GM12878 (cell line): ENCODE results near the gene ZFYVE21. TPM values are rescaled to one million over a fixed set of nuclear protein-coding genes. Genes with fewer than 3 reads are reported as not detected.

Experiments
- ATAC-seq: fragments of 200-7000 bp; cut with Tn5 transposase; 3 replicates; pipeline ENCODE4 v1.9.1; 2020; ENCODE audit warnings: mild to moderate bottlenecking, moderate library complexity
- BruUV-seq: library from RNA; stranded (reverse); fragments of 400-500 nt; replicated peaks from 2 replicates; lab custom pipeline; 2021; lab: Mats Ljungman, UMichigan
- CTCF ChIA-PET: fragments of 300-600 bp; sonication (Branson Sonifier 250); formaldehyde crosslinking; extraction: SDS; loops from one replicate; lab custom pipeline; 2021; ENCODE audit warnings: inconsistent platforms; lab: Yijun Ruan, JAX
- POLR2A ChIA-PET: fragments of 350-600 bp; formaldehyde crosslinking; extraction: SDS; loops from one replicate; lab custom pipeline; 2021; ENCODE audit warnings: inconsistent platforms; lab: Charles Lee
- RAD21 ChIA-PET: fragments of 300-600 bp; sonication (Branson Sonifier 250); formaldehyde crosslinking; loops from one replicate; lab custom pipeline; 2023; ENCODE audit warnings: antibody characterized with exemption; ENCODE audit not compliant: unreplicated experiment; lab: Charles Lee
- SMC1A ChIA-PET: fragments of 300-600 bp; sonication (Branson Sonifier 250); formaldehyde crosslinking; loops from one replicate; lab custom pipeline; 2023; ENCODE audit not compliant: unreplicated experiment, uncharacterized antibody; lab: Charles Lee
- DNase-seq: peaks from one replicate; pipeline ENCODE4 v3.0.0-alpha.2; 2011; ENCODE audit warnings: low read depth, low spot score
- FAIRE-seq: peaks from 3 replicates; lab custom pipeline; 2011; peaks lifted over from hg19 to GRCh38; lab: Jason Lieb, UNC
- H2AFZ ChIP-seq: 2 replicates; pipeline ENCODE4 v1.6.0; 2011; ENCODE audit warnings: low read depth, low read length, control low read depth; ENCODE audit not compliant: control insufficient read depth
- H3K27ac ChIP-seq: 2 replicates; pipeline ENCODE4 v1.5.1; 2011; ENCODE audit warnings: control low read depth; ENCODE audit not compliant: control insufficient read depth, insufficient read depth
- H3K27me3 ChIP-seq, 2 experiments: replicated peaks in 1 of 2; 2 replicates each; pipeline versions ENCODE4 v1.6.0 to v1.6.1; 2011; ENCODE audit warnings: low read length in 1 of 2; ENCODE audit not compliant: control insufficient read depth in 2 of 2, insufficient read depth in 2 of 2
- H3K36me3 ChIP-seq, 2 experiments: 2 replicates each; pipeline ENCODE4 v1.5.1; 2011; ENCODE audit warnings: low read length in 1 of 2; ENCODE audit not compliant: control insufficient read depth in 2 of 2, insufficient read depth in 2 of 2
- H3K4me1 ChIP-seq: 2 replicates; pipeline ENCODE4 v1.6.1; 2011; ENCODE audit warnings: mild to moderate bottlenecking, low read length, moderate library complexity, mixed read lengths; ENCODE audit not compliant: control insufficient read depth, insufficient read depth
- H3K4me2 ChIP-seq: 2 replicates; pipeline ENCODE4 v1.6.0; 2011; ENCODE audit warnings: control low read depth; ENCODE audit not compliant: control insufficient read depth, insufficient read depth
- H3K4me3 ChIP-seq: fragments of 200-600 bp; sonication (generic); 2 replicates; pipeline ENCODE4 v1.5.1; 2016
- H3K79me2 ChIP-seq: 2 replicates; pipeline ENCODE4 v1.6.0; 2011; ENCODE audit warnings: low read length; ENCODE audit not compliant: control insufficient read depth, insufficient read depth
- H3K9ac ChIP-seq: 2 replicates; pipeline ENCODE4 v1.8.0; 2011; ENCODE audit warnings: low read length, control low read depth, mixed read lengths; ENCODE audit not compliant: control insufficient read depth, insufficient read depth
- H3K9me3 ChIP-seq: replicated peaks from 3 replicates; pipeline ENCODE4 v1.5.1; 2011; ENCODE audit warnings: mild to moderate bottlenecking, low read length; ENCODE audit not compliant: control insufficient read depth, insufficient read depth
- H4K20me1 ChIP-seq: 2 replicates; pipeline ENCODE4 v1.6.0; 2011; ENCODE audit not compliant: control insufficient read depth, insufficient read depth
- ASH2L ChIP-seq: fragments of 300-600, 200-600 bp; sonication (generic); IDR thresholded peaks from 2 replicates; pipeline ENCODE4 v1.6.1; 2017; ENCODE audit warnings: low read depth, mild to moderate bottlenecking, borderline replicate concordance
- BRCA1 ChIP-seq: IDR thresholded peaks from 2 replicates; pipeline ENCODE4 v1.6.1; 2011; ENCODE audit warnings: low read depth, low read length, improper control_type of control experiment
- CHD1 ChIP-seq: IDR thresholded peaks from 2 replicates; pipeline ENCODE4 v1.6.1; 2012; ENCODE audit warnings: low read depth, low read length, improper control_type of control experiment
- CREM ChIP-seq: IDR thresholded peaks from 2 replicates; pipeline ENCODE4 v1.6.1; 2014; ENCODE audit warnings: antibody characterized with exemption, low read depth
- EED ChIP-seq: sonication (generic); IDR thresholded peaks from 2 replicates; pipeline ENCODE4 v1.6.1; 2016; ENCODE audit warnings: antibody characterized with exemption, low read depth
- ESRRA ChIP-seq: IDR thresholded peaks from 2 replicates; pipeline ENCODE4 v1.6.1; 2012; ENCODE audit warnings: mild to moderate bottlenecking, low read length, improper control_type of control experiment
- ETV6 ChIP-seq, 2 experiments: fragments of 450-650 bp in 1 of 2; IDR thresholded peaks in 1 of 2; conservative IDR thresholded peaks in 1 of 2; 2 replicates each; pipeline ENCODE4 v1.6.1; 2014; ENCODE audit warnings: antibody characterized with exemption in 1 of 2, borderline replicate concordance in 1 of 2, low read depth in 1 of 2, mild to moderate bottlenecking in 1 of 2, moderate library complexity in 1 of 2
- GABPA ChIP-seq: IDR thresholded peaks from 2 replicates; pipeline ENCODE4 v1.6.1; 2014; ENCODE audit warnings: antibody characterized with exemption, low read depth, mild to moderate bottlenecking, inconsistent platforms
- GATAD2B ChIP-seq: fragments of 450-650 bp; conservative IDR thresholded peaks from 2 replicates; pipeline ENCODE4 v1.6.1; 2017; ENCODE audit warnings: low read depth, mild to moderate bottlenecking, moderate library complexity
- MYC ChIP-seq: IDR thresholded peaks from 2 replicates; pipeline ENCODE4 v1.6.1; 2011; ENCODE audit warnings: mild to moderate bottlenecking, low read length, moderate library complexity, inconsistent platforms; ENCODE audit not compliant: insufficient read depth, insufficient replicate concordance, insufficient read length, severe bottlenecking
- NFYA ChIP-seq: IDR thresholded peaks from 2 replicates; pipeline ENCODE4 v1.6.1; 2011; ENCODE audit warnings: low read depth, mild to moderate bottlenecking, low read length, improper control_type of control experiment, borderline replicate concordance
- RELA ChIP-seq: fragments of 450-650 bp; IDR thresholded peaks from 2 replicates; pipeline ENCODE4 v1.8.0; 2014; ENCODE audit warnings: borderline replicate concordance; ENCODE audit not compliant: partially characterized antibody
- SMAD1 ChIP-seq: fragments of 450-650 bp; IDR thresholded peaks from 2 replicates; pipeline ENCODE4 v1.6.1; 2018; ENCODE audit warnings: mild to moderate bottlenecking, low read depth; ENCODE audit not compliant: partially characterized antibody
- ZNF274 ChIP-seq: IDR thresholded peaks from one replicate; pipeline ENCODE4 v1.8.0; 2011; ENCODE audit not compliant: insufficient read length, insufficient read depth
- ZNF622 ChIP-seq: fragments of 450-650 bp; IDR thresholded peaks from 2 replicates; pipeline ENCODE4 v1.6.1; 2017; ENCODE audit warnings: mild to moderate bottlenecking, inconsistent platforms
- WGBS: methylation state at CpG from one replicate; pipeline ENCODE4 v1.1.6; 2016; ENCODE audit warnings: low lambda C conversion rate; ENCODE audit not compliant: insufficient replicate concordance, insufficient coverage; ENCODE audit errors: missing lambda C conversion rate; 5-methylcytosine and 5-hydroxymethylcytosine counted together
- in situ Hi-C: fragments of 300-500 bp; cut with MboI; formaldehyde crosslinking; loops from 9 replicates; pipeline ENCODE4 v1.14.3; 2018; ENCODE audit warnings: mixed read lengths
- intact Hi-C: fragments of 100-400 bp; cut with micrococcal nuclease; formaldehyde crosslinking; loops from one replicate; pipeline ENCODE4 v1.14.2; 2022; ENCODE audit not compliant: unreplicated experiment
- polyA plus RNA-seq, 11 experiments: library from polyadenylated mRNA; depleted of rRNA in 4 of 11; unstranded in 6 of 11; stranded (reverse) in 5 of 11; fragments of >200 nt; fragmentation: Nextera tagmentation in 4 of 11; fragmentation: Illumina TruSeq in 1 of 11; extraction: Ambion mirVana in 4 of 11; extraction: Trizol in 1 of 11; gene quantifications; 1 replicate in 1 of 11; 2 replicates in 10 of 11; pipeline versions ENCODE4 v1.2.1 to v1.2.3, GENCODE V29; 2011 to 2016; ENCODE audit warnings: inconsistent platforms in 2 of 11, missing spikeins in 2 of 11, low read depth in 1 of 11
- total RNA-seq, 4 experiments: library from RNA; depleted of rRNA in 3 of 4; stranded (reverse); fragments of >200 nt in 3 of 4; fragmentation: Illumina TruSeq in 1 of 4; extraction: Trizol in 1 of 4; gene quantifications; 2 replicates each; pipeline versions ENCODE4 v1.2.1 to v1.2.3, GENCODE V29; 2013 to 2021
- TF ChIP-seq, protein P1 (sequence below): fragments of 450-650 bp; formaldehyde crosslinking; IDR thresholded peaks from 2 replicates; pipeline ENCODE4 v1.4.0; 2022; ENCODE audit warnings: mild to moderate bottlenecking, moderate library complexity
- TF ChIP-seq, protein P2 (sequence below): IDR thresholded peaks from 2 replicates; pipeline ENCODE4 v1.6.1; 2012; ENCODE audit warnings: low read length, inconsistent platforms
- TF ChIP-seq, protein P3 (sequence below): fragments of 450-650 bp; IDR thresholded peaks from 2 replicates; pipeline ENCODE4 v1.6.1; 2017; ENCODE audit warnings: antibody characterized with exemption, mild to moderate bottlenecking, moderate library complexity

The ZFYVE21 gene
- total and polyA plus RNA-seq, 10 of the 15 experiments (the other 5 are each of a cell fraction or from before 2014, with no cell fraction given): 0.79 to 21.7 (median 13.8) TPM

DNA sequence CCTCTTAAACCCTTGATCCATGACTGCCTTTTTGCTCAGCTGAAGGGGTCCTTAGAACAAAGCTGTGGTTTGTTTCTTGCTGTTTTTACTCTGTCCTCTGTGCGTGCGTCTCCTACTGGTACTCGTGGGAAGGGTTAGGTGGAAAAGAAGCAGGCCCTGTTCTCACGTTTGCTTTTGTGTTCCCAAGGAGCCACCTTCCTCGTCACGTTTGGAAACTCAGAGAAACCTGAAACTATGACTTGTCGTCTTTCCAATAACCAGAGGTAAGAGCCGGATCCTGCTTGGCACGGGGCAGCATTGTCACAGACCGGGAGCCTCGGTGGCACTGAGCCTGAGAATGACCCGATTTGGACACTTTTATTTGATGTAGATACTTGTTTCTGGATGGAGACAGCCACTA, 13.1 kb downstream of the ZFYVE21 start:
- ATAC-seq (no peak), FAIRE-seq (no peak), DNase-seq (no peak)
- no TSS peak for BruUV-seq
- POLR2A ChIA-PET: no interaction called here
- RAD21 ChIA-PET: interaction anchor here (0.6 kb wide), 1 partner anchor 266 kb away, joined by 3 read pairs; no protein-coding TSS in a partner anchor
- SMC1A ChIA-PET: no interaction called here
- no peaks in the 10 kb centered on the region for H3K79me2 ChIP-seq
- no peaks in the 10 kb centered on the region for H4K20me1 ChIP-seq
- H3K27ac ChIP-seq: no peak overlapping the region
- no peak overlapping the region for H3K9ac ChIP-seq
- peaks cover 3 to 13% of the 10 kb centered on the region in 2 experiments; a peak in 3 of 4 replicates for H3K36me3 ChIP-seq
- H3K4me2 ChIP-seq: no peak overlapping the region
- intact Hi-C loops: no loop called here
- no peaks in the 10 kb centered on the region for H3K4me1 ChIP-seq
- no peaks in the 10 kb centered on the region for H3K27me3 ChIP-seq
- no peak overlapping the region for H2AFZ ChIP-seq
- H3K9me3 ChIP-seq: no peaks in the 10 kb centered on the region
- no peak overlapping the region for H3K4me3 ChIP-seq
- no peak for TF ChIP-seq ETV6 (conservative IDR thresholded peaks at IDR 0.05 in 1 of 2, IDR thresholded peaks at IDR 0.05 in 1 of 2; ENCODE audit: borderline replicate concordance in 1 of 2, low read depth in 1 of 2)
- no peak for TF ChIP-seq RELA
- no peak for TF ChIP-seq EED
- TF ChIP-seq GABPA: no peak
- no peak for TF ChIP-seq SMAD1
- no peak for TF ChIP-seq ZNF622
- TF ChIP-seq MYC: no peak
- no peak for TF ChIP-seq BRCA1
- TF ChIP-seq, protein P1, sequence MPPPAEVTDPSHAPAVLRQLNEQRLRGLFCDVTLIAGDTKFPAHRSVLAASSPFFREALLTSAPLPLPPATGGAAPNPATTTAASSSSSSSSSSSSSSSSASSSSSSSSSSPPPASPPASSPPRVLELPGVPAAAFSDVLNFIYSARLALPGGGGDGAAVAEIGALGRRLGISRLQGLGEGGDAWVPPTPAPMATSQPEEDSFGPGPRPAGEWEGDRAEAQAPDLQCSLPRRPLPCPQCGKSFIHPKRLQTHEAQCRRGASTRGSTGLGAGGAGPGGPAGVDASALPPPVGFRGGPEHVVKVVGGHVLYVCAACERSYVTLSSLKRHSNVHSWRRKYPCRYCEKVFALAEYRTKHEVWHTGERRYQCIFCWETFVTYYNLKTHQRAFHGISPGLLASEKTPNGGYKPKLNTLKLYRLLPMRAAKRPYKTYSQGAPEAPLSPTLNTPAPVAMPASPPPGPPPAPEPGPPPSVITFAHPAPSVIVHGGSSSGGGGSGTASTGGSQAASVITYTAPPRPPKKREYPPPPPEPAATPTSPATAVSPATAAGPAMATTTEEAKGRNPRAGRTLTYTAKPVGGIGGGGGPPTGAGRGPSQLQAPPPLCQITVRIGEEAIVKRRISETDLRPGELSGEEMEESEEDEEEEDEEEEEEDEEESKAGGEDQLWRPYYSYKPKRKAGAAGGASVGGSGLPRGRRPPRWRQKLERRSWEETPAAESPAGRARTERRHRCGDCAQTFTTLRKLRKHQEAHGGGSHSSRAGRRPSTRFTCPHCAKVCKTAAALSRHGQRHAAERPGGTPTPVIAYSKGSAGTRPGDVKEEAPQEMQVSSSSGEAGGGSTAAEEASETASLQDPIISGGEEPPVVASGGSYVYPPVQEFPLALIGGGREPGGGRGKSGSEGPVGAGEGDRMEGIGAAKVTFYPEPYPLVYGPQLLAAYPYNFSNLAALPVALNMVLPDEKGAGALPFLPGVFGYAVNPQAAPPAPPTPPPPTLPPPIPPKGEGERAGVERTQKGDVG: no peak
- no peak for TF ChIP-seq CHD1
- no peak for TF ChIP-seq ASH2L
- TF ChIP-seq, protein P2, sequence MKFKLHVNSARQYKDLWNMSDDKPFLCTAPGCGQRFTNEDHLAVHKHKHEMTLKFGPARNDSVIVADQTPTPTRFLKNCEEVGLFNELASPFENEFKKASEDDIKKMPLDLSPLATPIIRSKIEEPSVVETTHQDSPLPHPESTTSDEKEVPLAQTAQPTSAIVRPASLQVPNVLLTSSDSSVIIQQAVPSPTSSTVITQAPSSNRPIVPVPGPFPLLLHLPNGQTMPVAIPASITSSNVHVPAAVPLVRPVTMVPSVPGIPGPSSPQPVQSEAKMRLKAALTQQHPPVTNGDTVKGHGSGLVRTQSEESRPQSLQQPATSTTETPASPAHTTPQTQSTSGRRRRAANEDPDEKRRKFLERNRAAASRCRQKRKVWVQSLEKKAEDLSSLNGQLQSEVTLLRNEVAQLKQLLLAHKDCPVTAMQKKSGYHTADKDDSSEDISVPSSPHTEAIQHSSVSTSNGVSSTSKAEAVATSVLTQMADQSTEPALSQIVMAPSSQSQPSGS: no peak
- TF ChIP-seq, protein P3, sequence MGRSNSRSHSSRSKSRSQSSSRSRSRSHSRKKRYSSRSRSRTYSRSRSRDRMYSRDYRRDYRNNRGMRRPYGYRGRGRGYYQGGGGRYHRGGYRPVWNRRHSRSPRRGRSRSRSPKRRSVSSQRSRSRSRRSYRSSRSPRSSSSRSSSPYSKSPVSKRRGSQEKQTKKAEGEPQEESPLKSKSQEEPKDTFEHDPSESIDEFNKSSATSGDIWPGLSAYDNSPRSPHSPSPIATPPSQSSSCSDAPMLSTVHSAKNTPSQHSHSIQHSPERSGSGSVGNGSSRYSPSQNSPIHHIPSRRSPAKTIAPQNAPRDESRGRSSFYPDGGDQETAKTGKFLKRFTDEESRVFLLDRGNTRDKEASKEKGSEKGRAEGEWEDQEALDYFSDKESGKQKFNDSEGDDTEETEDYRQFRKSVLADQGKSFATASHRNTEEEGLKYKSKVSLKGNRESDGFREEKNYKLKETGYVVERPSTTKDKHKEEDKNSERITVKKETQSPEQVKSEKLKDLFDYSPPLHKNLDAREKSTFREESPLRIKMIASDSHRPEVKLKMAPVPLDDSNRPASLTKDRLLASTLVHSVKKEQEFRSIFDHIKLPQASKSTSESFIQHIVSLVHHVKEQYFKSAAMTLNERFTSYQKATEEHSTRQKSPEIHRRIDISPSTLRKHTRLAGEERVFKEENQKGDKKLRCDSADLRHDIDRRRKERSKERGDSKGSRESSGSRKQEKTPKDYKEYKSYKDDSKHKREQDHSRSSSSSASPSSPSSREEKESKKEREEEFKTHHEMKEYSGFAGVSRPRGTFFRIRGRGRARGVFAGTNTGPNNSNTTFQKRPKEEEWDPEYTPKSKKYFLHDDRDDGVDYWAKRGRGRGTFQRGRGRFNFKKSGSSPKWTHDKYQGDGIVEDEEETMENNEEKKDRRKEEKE: no peak
- no peak for TF ChIP-seq ZNF274
- no peak for TF ChIP-seq GATAD2B
- no peak for TF ChIP-seq CREM
- no peak for TF ChIP-seq NFYA
- no peak for TF ChIP-seq ESRRA
- TF ChIP-seq, all 136 proteins: peak for 0
- 93% methylated on average over 12 of the region's 12 CpGs for WGBS
- CTCF ChIA-PET: no interaction called here
- in situ Hi-C loops: no loop called here
